Naive thymus-derived CD4-positive, alpha-beta T cell (primary cell): Measurements from ENCODE around the gene SPARC. TPM values are rescaled to one million over a fixed set of nuclear protein-coding genes. Genes with fewer than 3 reads are reported as not detected.
"Not testable (repeated sequence)": the region's sequence is repeated elsewhere in the genome, so short reads cannot be mapped to it uniquely, and the experiment has no call there.

Source experiments
- ATAC-seq: fragments of 150-1000 bp; cut with Tn5 transposase; 2 replicates; pipeline ENCODE4 v1.10.0; 2021; ENCODE audit warnings: mild to moderate bottlenecking, moderate library complexity
- CTCF ChIA-PET: fragments of 350-600 bp; sonication (Branson Sonifier 250); formaldehyde crosslinking; loops from one replicate; lab custom pipeline; 2021; ENCODE audit warnings: antibody characterized with exemption; lab: Charles Lee
- POLR2A ChIA-PET: fragments of 350-600 bp; sonication (Branson Sonifier 250); formaldehyde crosslinking; loops from one replicate; lab custom pipeline; 2021; ENCODE audit warnings: antibody characterized with exemption, inconsistent platforms; lab: Charles Lee
- DNase-seq, 9 donors: peaks; one replicate each; pipeline versions ENCODE4 v3.0.0 to v3.0.0-alpha.2; 2020 to 2022; ENCODE audit warnings: mixed read lengths in 1 of 9
- H3K27ac ChIP-seq: one replicate; pipeline ENCODE4 v1.7.0; 2013; ENCODE audit warnings: mild to moderate bottlenecking, low read depth, low read length, moderate library complexity
- H3K27me3 ChIP-seq, 2 donors: one replicate each; pipeline ENCODE4 v1.7.0; 2013; ENCODE audit warnings: low read length in 2 of 2, mild to moderate bottlenecking in 2 of 2, moderate library complexity in 2 of 2; ENCODE audit not compliant: control insufficient read depth in 2 of 2, insufficient read depth in 2 of 2
- H3K36me3 ChIP-seq, 3 experiments: 1 replicate in 2 of 3; 2 replicates in 1 of 3; pipeline ENCODE4 v1.7.0; 2013; ENCODE audit warnings: low read length in 3 of 3, mild to moderate bottlenecking in 3 of 3, moderate library complexity in 1 of 3; ENCODE audit not compliant: insufficient read depth in 3 of 3, control insufficient read depth in 2 of 3
- H3K4me1 ChIP-seq, 2 donors: one replicate each; pipeline ENCODE4 v1.7.0; 2013; ENCODE audit warnings: low read length in 2 of 2, mild to moderate bottlenecking in 2 of 2, moderate library complexity in 1 of 2; ENCODE audit not compliant: control insufficient read depth in 2 of 2, insufficient read depth in 2 of 2
- H3K4me3 ChIP-seq: 2 replicates; pipeline ENCODE4 v1.7.0; 2013; ENCODE audit warnings: mild to moderate bottlenecking, low read length
- H3K9me3 ChIP-seq, 3 experiments: 1 replicate in 2 of 3; 2 replicates in 1 of 3; pipeline ENCODE4 v1.7.0; 2013; ENCODE audit warnings: low read length in 3 of 3; ENCODE audit not compliant: control insufficient read depth in 2 of 3
- H3K27ac Mint-ChIP-seq, 9 donors: one replicate each; pipeline ENCODE4 v1.8.0; 2020 to 2022; ENCODE audit warnings: mixed read lengths in 9 of 9, mild to moderate bottlenecking in 8 of 9, moderate library complexity in 5 of 9, inconsistent platforms in 2 of 9
- H3K27me3 Mint-ChIP-seq, 5 donors: one replicate each; pipeline ENCODE4 v1.8.0; 2021 to 2022; ENCODE audit warnings: mixed read lengths in 5 of 5, mild to moderate bottlenecking in 1 of 5
- H3K36me3 Mint-ChIP-seq, 5 donors: one replicate each; pipeline ENCODE4 v1.8.0; 2020 to 2022; ENCODE audit warnings: mixed read lengths in 5 of 5, mild to moderate bottlenecking in 3 of 5, inconsistent platforms in 1 of 5
- H3K4me1 Mint-ChIP-seq, 7 donors: one replicate each; pipeline ENCODE4 v1.8.0; 2020 to 2022; ENCODE audit warnings: mixed read lengths in 7 of 7, mild to moderate bottlenecking in 3 of 7, inconsistent platforms in 1 of 7
- H3K4me3 Mint-ChIP-seq, 10 donors: one replicate each; pipeline ENCODE4 v1.8.0; 2020 to 2022; ENCODE audit warnings: mild to moderate bottlenecking in 10 of 10, mixed read lengths in 10 of 10, moderate library complexity in 6 of 10, inconsistent platforms in 2 of 10
- H3K9me3 Mint-ChIP-seq, 11 donors: one replicate each; pipeline ENCODE4 v1.8.0; 2020 to 2022; ENCODE audit warnings: mixed read lengths in 11 of 11, mild to moderate bottlenecking in 4 of 11, inconsistent platforms in 1 of 11, moderate library complexity in 1 of 11
- intact Hi-C, 2 donors: fragments of 100-400 bp; cut with micrococcal nuclease; formaldehyde crosslinking; loops; one replicate each; pipeline ENCODE4 v1.15.1; 2023
- polyA plus RNA-seq, 2 donors: library from polyadenylated mRNA; unstranded; fragments of 300-500 nt; fragmentation: Illumina TruSeq; gene quantifications; one replicate each; pipeline ENCODE4 v1.2.3, GENCODE V29; 2021
- total RNA-seq, 6 experiments: library from RNA in 5 of 6; stranded (reverse) in 5 of 6; gene quantifications; 1 replicate in 5 of 6; 2 replicates in 1 of 6; pipeline ENCODE4 v1.2.3 and lab custom pipeline; 2021 to 2026

The SPARC gene
- total and polyA plus RNA-seq, 7 experiments from 2014 or later: 0.30 to 14.5 (median 0.62) TPM; not detected in 2

GRCh38 chr5:151696470-151697061 lies 9.9 kb upstream of the SPARC start:
- H3K9me3 ChIP-seq: no peaks in the 10 kb centered on the region
- ChIA-PET CTCF (no interaction called here), POLR2A (no interaction called here)
- Mint-ChIP-seq H3K27me3 (peaks cover 0 to 6% (median 4%) of the 10 kb centered on the region in 5 donors), H3K27ac (no peak overlapping the region), H3K9me3 (no peaks in the 10 kb centered on the region), H3K36me3 (no peaks in the 10 kb centered on the region), H3K4me3 (no peak overlapping the region), H3K4me1 (no peaks in the 10 kb centered on the region)
- DNase-seq (no peak), ATAC-seq (no peak)
- H3K4me3 ChIP-seq: no peak overlapping the region
- H3K4me1 ChIP-seq: no peaks in the 10 kb centered on the region
- H3K27me3 ChIP-seq: no peaks in the 10 kb centered on the region
- H3K36me3 ChIP-seq: no peaks in the 10 kb centered on the region
- H3K27ac ChIP-seq: no peak overlapping the region
- intact Hi-C loops: no loop called here

DNA sequence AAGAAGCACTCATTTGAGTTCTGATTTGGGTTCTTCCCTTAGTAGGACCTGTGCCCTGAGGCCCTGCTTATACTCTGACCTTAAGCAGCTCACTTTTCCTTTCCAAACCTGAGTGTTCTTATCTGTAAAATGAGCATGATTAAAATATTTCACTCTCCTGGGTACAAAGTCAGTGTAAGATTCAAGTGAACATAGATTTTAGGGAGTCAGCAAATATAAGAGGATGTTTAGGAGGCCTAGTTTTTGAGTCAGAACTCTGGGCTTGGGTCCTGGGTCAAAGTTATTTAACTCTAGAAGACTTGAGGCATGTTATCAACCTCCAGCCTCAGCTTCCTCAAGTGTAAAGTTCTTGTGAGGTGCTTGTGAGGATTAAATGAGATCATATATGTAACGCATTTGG lies 8.7 kb upstream of the SPARC start:
- no peak for ATAC-seq

GRCh38 chr5:151694035-151694485 lies 7.3 kb upstream of the SPARC start:
- intact Hi-C loops: no loop called here
- H3K4me1 Mint-ChIP-seq: no peaks in the 10 kb centered on the region
- ATAC-seq (no peak), DNase-seq (no peak)
- no peaks in the 10 kb centered on the region for H3K36me3 Mint-ChIP-seq
- Histone ChIP-seq H3K36me3 (no peaks in the 10 kb centered on the region), H3K4me3 (no peak overlapping the region), H3K4me1 (no peaks in the 10 kb centered on the region), H3K27ac (no peak overlapping the region), H3K9me3 (no peaks in the 10 kb centered on the region), H3K27me3 (no peaks in the 10 kb centered on the region)
- H3K9me3 Mint-ChIP-seq: no peaks in the 10 kb centered on the region
- no peak overlapping the region for H3K4me3 Mint-ChIP-seq
- H3K27ac Mint-ChIP-seq: no peak overlapping the region
- ChIA-PET CTCF (no interaction called here), POLR2A (no interaction called here)
- H3K27me3 Mint-ChIP-seq: peaks cover 0 to 3% (median 3%) of the 10 kb centered on the region in 5 donors

More for the DNA sequence above, 8.7 kb upstream of the SPARC start:
- Histone ChIP-seq H3K4me3 (no peak overlapping the region), H3K9me3 (no peaks in the 10 kb centered on the region), H3K27ac (no peak overlapping the region), H3K36me3 (no peaks in the 10 kb centered on the region), H3K4me1 (no peaks in the 10 kb centered on the region), H3K27me3 (no peaks in the 10 kb centered on the region)
- Mint-ChIP-seq H3K36me3 (no peaks in the 10 kb centered on the region), H3K27ac (no peak overlapping the region), H3K4me1 (no peaks in the 10 kb centered on the region), H3K9me3 (no peaks in the 10 kb centered on the region), H3K27me3 (peaks cover 0 to 6% (median 2%) of the 10 kb centered on the region in 5 donors), H3K4me3 (no peak overlapping the region)
- CTCF ChIA-PET: no interaction called here
- DNase-seq: no peak
- intact Hi-C loops: no loop called here
- POLR2A ChIA-PET: no interaction called here

DNA sequence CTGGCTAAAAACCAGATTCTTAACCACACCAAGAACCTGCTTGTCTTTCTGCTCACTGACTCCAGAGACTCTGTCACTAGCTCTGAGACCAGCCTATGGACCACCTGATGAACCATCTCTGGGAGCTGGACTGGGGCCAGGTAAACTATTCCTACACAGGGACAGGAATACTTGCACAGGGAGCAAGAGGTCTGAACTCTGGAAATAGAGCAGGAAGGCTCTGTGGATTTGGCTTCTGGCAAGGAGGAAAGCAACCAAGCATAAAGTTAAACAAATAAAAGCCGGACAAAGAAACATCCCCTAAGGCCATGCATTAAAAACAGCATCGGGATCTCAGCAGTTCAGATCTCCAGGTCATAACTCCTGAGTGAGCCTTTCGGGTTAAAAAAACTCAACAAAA lies 5.6 kb upstream of the SPARC start:
- intact Hi-C loops: no loop called here
- DNase-seq: no peak
- H3K4me1 Mint-ChIP-seq: peaks cover 0 to under 1% (median 0%) of the 10 kb centered on the region in 7 donors
- no peak overlapping the region for H3K4me3 Mint-ChIP-seq
- no peaks in the 10 kb centered on the region for H3K36me3 Mint-ChIP-seq
- no peak overlapping the region for H3K27ac Mint-ChIP-seq
- POLR2A ChIA-PET: no interaction called here
- Histone ChIP-seq H3K27ac (no peak overlapping the region), H3K36me3 (no peaks in the 10 kb centered on the region), H3K27me3 (no peaks in the 10 kb centered on the region), H3K4me1 (no peaks in the 10 kb centered on the region), H3K9me3 (no peaks in the 10 kb centered on the region), H3K4me3 (no peak overlapping the region)
- H3K9me3 Mint-ChIP-seq: no peaks in the 10 kb centered on the region
- CTCF ChIA-PET: no interaction called here
- no peak for ATAC-seq
- H3K27me3 Mint-ChIP-seq: peaks cover 7 to 16% (median 11%) of the 10 kb centered on the region in 5 donors

GRCh38 chr5:151691706-151692105 lies 5.0 kb upstream of the SPARC start:
- no peaks in the 10 kb centered on the region for H3K4me1 ChIP-seq
- DNase-seq: no peak
- no peak overlapping the region for H3K4me3 Mint-ChIP-seq
- peaks cover 13 to 23% (median 17%) of the 10 kb centered on the region in 5 donors for H3K27me3 Mint-ChIP-seq
- POLR2A ChIA-PET: interaction anchor here (0.7 kb wide), 1 partner anchor 493 kb away, joined by 3 read pairs; no protein-coding TSS in a partner anchor
- intact Hi-C loops: no loop called here
- H3K4me3 ChIP-seq: no peak overlapping the region
- no peaks in the 10 kb centered on the region for H3K36me3 Mint-ChIP-seq
- H3K27me3 ChIP-seq: no peaks in the 10 kb centered on the region
- no peaks in the 10 kb centered on the region for H3K36me3 ChIP-seq
- no peaks in the 10 kb centered on the region for H3K9me3 ChIP-seq
- peaks cover 0 to 7% (median 4%) of the 10 kb centered on the region in 7 donors for H3K4me1 Mint-ChIP-seq
- CTCF ChIA-PET: no interaction called here
- no peak for ATAC-seq
- H3K27ac Mint-ChIP-seq: no peak overlapping the region
- H3K9me3 Mint-ChIP-seq: no peaks in the 10 kb centered on the region
- no peak overlapping the region for H3K27ac ChIP-seq

GRCh38 chr5:151689591-151689990 lies 2.9 kb upstream of the SPARC start:
- H3K36me3 Mint-ChIP-seq, H3K4me3 Mint-ChIP-seq, intact Hi-C loops, H3K9me3 Mint-ChIP-seq, ATAC-seq, H3K27ac Mint-ChIP-seq, CTCF ChIA-PET, DNase-seq, H3K27ac ChIP-seq, H3K4me1 ChIP-seq, POLR2A ChIA-PET, H3K27me3 ChIP-seq, H3K36me3 ChIP-seq, H3K4me3 ChIP-seq, H3K9me3 ChIP-seq: not testable (repeated sequence)
- H3K4me1 Mint-ChIP-seq: peaks cover 0 to 15% (median 13%) of the 10 kb centered on the region in 7 donors
- peaks cover 29 to 41% (median 38%) of the 10 kb centered on the region in 5 donors for H3K27me3 Mint-ChIP-seq

DNA sequence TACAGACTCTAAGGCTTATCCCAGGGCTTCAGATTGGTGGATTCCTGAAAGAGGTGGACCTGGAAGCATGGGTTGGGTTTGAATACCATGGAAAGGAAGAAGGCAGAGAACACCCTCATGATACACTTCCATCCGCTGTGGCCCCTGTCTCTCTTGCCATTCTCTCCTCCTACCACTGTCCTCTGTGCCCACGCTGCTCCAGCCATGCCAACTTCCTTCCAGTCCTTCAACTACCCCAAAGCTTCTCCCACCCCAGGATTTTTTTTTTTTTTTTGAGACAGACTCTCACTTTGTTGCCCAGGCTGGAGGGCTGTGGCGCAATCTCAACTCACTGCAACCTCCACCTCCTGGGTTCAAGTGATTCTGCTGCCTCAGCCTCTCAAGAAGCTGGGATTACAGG lies 1.7 kb upstream of the SPARC start:
- ChIA-PET POLR2A (interaction anchor here (0.6 kb wide), 1 partner anchor 28 kb away, joined by 3 read pairs; no protein-coding TSS in a partner anchor), CTCF (interaction anchor here (0.6 kb wide), 1 partner anchor 267 kb away, joined by 3 read pairs; no protein-coding TSS in a partner anchor)

More for the DNA sequence above, 1.7 kb upstream of the SPARC start:
- no peaks in the 10 kb centered on the region for H3K36me3 ChIP-seq
- H3K9me3 ChIP-seq: no peaks in the 10 kb centered on the region
- no peak overlapping the region for H3K27ac ChIP-seq
- Mint-ChIP-seq H3K27me3 (peaks cover 29 to 50% (median 38%) of the 10 kb centered on the region in 5 donors), H3K27ac (no peak overlapping the region), H3K36me3 (no peaks in the 10 kb centered on the region), H3K4me3 (no peak overlapping the region), H3K9me3 (no peaks in the 10 kb centered on the region), H3K4me1 (peaks cover 0 to 15% (median 13%) of the 10 kb centered on the region in 7 donors)
- intact Hi-C loops: no loop called here
- ATAC-seq: no peak
- DNase-seq: no peak
- no peaks in the 10 kb centered on the region for H3K4me1 ChIP-seq
- peaks cover 0 to 4% of the 10 kb centered on the region in 2 donors for H3K27me3 ChIP-seq
- no peak overlapping the region for H3K4me3 ChIP-seq
